ENCODE data around the gene GPS2.

GPS2 gene, protein sequence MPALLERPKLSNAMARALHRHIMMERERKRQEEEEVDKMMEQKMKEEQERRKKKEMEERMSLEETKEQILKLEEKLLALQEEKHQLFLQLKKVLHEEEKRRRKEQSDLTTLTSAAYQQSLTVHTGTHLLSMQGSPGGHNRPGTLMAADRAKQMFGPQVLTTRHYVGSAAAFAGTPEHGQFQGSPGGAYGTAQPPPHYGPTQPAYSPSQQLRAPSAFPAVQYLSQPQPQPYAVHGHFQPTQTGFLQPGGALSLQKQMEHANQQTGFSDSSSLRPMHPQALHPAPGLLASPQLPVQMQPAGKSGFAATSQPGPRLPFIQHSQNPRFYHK

DNA sequence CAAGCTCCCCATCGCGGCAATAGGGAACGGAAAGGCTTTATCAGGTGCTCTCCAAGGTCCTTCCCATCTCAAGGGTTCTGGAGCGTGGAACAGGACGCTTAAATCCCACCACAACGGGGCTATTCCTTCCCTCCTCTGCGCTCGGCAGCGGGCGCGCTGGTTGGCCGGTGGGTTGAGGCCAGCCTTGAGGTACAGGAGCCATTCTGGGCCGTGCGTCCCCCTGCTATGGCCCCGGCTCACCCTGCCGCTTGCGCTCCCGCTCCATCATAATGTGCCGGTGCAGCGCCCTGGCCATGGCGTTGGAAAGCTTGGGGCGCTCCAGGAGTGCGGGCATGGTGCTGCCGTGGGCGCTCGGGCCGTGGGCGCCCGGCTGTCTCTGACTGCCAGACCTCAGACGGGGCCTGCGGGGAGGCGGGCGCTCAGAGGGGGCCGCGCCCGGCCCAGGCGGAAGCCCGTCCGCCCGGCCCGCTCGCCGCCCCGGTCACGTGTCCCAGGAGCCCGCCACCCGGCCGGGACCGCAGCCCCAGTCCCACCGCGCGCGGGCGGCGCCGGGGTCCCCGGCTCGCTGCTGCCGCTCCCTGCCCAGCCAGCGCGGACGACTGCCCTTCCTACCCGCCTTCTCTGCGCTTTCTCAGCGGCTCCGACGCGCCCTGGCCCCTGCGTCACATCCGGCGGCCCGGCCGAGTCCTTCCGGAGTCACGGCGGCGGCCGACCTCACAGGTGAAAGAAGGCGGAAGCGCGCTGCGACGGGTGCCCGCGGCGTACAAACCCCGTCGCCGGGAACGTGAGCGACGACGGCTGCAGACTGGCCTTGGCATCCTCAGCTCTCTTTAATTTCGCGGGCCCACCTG, at the start of gene GPS2:
Gene GPS2, minus strand, starts transcription at position 642 of the 851 bp plus-strand sequence. Its CDS starts 308 bp downstream, at position 334.
- Histone ChIP-seq H3F3A (ENCODE audit: low read depth) (peaks cover 7% of the 10 kb centered on the region), H2AFZ (ENCODE audit: low read length) (peak within 1 kb of the TSS; percentile 55), H4K20me1 (ENCODE audit: insufficient read depth, low read length, poor library complexity, severe bottlenecking) (peaks cover 45% of the 10 kb centered on the region), H3K79me2 (ENCODE audit: insufficient read depth, low read length) (peaks cover 47% of the 10 kb centered on the region), H3K36me3 (ENCODE audit: insufficient read depth, low read length) (peaks cover 51% of the 10 kb centered on the region), H3K27me3 (ENCODE audit: insufficient read depth, low read length, poor library complexity, severe bottlenecking) (no peaks in the 10 kb centered on the region), H3K9me2 (replicated peaks; ENCODE audit: low read depth, low read length) (no peaks in the 10 kb centered on the region), H3K4me1 (ENCODE audit: insufficient read depth, low read length, poor library complexity, severe bottlenecking) (peaks cover 34% of the 10 kb centered on the region), H3K9me3 (ENCODE audit: insufficient read depth, low read depth, low read length) (no peaks in the 10 kb centered on the region), H3K4me3 (ENCODE audit: low read length, poor library complexity, severe bottlenecking) (peak within 1 kb of the TSS; percentile 77), H3K9ac (ENCODE audit: low read depth, low read length, poor library complexity, severe bottlenecking) (peak within 1 kb of the TSS; percentile 75), H3K4me2 (ENCODE audit: low read depth, low read length, poor library complexity, severe bottlenecking) (peak within 1 kb of the TSS; percentile 96)
- TF ChIP-seq, protein P1, sequence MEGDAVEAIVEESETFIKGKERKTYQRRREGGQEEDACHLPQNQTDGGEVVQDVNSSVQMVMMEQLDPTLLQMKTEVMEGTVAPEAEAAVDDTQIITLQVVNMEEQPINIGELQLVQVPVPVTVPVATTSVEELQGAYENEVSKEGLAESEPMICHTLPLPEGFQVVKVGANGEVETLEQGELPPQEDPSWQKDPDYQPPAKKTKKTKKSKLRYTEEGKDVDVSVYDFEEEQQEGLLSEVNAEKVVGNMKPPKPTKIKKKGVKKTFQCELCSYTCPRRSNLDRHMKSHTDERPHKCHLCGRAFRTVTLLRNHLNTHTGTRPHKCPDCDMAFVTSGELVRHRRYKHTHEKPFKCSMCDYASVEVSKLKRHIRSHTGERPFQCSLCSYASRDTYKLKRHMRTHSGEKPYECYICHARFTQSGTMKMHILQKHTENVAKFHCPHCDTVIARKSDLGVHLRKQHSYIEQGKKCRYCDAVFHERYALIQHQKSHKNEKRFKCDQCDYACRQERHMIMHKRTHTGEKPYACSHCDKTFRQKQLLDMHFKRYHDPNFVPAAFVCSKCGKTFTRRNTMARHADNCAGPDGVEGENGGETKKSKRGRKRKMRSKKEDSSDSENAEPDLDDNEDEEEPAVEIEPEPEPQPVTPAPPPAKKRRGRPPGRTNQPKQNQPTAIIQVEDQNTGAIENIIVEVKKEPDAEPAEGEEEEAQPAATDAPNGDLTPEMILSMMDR (conservative IDR thresholded peaks at IDR 0.05; ENCODE audit: low read length): no peak
- no peak for TF ChIP-seq EZH2phosphoT487 (IDR thresholded peaks at IDR 0.05; ENCODE audit: borderline replicate concordance)

DNA sequence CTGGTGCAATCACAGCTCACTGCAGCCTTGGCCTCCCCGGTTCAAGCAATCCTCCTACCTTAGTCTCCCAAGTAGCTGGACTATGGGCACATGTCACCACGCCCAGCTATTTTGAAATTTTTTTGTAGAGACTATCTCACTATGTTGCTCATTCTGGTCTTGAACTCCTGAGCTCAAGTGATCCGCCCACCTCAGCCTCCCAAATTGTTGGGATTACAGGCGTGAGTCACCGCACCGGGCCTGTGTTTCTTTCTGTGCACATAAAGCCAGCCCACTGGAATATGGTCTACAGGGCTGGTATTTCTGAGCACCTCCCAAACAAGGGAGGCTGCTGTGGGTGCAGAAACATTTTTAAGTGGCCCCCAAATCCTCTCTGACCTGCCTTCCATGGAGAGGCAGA, 48.2 kb upstream of the GPS2 start:
- no peak overlapping the region for H2AFZ ChIP-seq (ENCODE audit: low read length)
- H3K9me2 ChIP-seq (replicated peaks; ENCODE audit: low read depth, low read length): no peaks in the 10 kb centered on the region
- TF ChIP-seq, protein P1 (conservative IDR thresholded peaks at IDR 0.05; ENCODE audit: low read length): no peak
- TF ChIP-seq EZH2phosphoT487 (IDR thresholded peaks at IDR 0.05; ENCODE audit: borderline replicate concordance): no peak

DNA sequence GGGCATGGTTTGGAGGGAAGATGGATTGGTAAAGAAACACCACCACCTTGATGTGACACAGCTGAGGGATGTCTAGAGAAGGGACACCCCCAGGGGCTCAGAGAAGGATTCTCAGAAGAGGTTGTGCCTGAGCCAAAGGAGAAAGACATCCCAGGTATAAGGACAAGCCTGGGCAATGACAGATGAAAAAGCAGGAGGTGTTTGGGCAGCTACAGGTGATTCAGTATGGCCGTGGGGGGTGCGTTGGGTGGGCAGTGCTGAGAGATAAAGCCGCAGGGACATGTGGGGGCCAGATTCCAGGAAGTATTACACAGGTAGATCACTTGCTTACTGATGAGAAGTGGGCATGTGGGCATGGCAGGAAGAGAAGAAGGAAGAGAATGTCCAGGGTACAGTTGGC, 46.7 kb upstream of the GPS2 start:
- no peaks in the 10 kb centered on the region for H3K9me3 ChIP-seq (ENCODE audit: insufficient read depth, low read depth, low read length)
- no peaks in the 10 kb centered on the region for H4K20me1 ChIP-seq (ENCODE audit: insufficient read depth, low read length, poor library complexity, severe bottlenecking)
- no peaks in the 10 kb centered on the region for H3K36me3 ChIP-seq (ENCODE audit: insufficient read depth, low read length)
- no peaks in the 10 kb centered on the region for H3K79me2 ChIP-seq (ENCODE audit: insufficient read depth, low read length)
- H3K4me3 ChIP-seq (ENCODE audit: low read length, poor library complexity, severe bottlenecking): no peak overlapping the region
- H3K27me3 ChIP-seq (ENCODE audit: insufficient read depth, low read length, poor library complexity, severe bottlenecking): no peaks in the 10 kb centered on the region
- TF ChIP-seq, protein P1 (conservative IDR thresholded peaks at IDR 0.05; ENCODE audit: low read length): no peak
- TF ChIP-seq EZH2phosphoT487 (IDR thresholded peaks at IDR 0.05; ENCODE audit: borderline replicate concordance): no peak
- no peaks in the 10 kb centered on the region for H3F3A ChIP-seq (ENCODE audit: low read depth)
- no peak overlapping the region for H3K4me2 ChIP-seq (ENCODE audit: low read depth, low read length, poor library complexity, severe bottlenecking)
- H3K4me1 ChIP-seq (ENCODE audit: insufficient read depth, low read length, poor library complexity, severe bottlenecking): no peaks in the 10 kb centered on the region
- no peaks in the 10 kb centered on the region for H3K9me2 ChIP-seq (replicated peaks; ENCODE audit: low read depth, low read length)
- no peak overlapping the region for H2AFZ ChIP-seq (ENCODE audit: low read length)
- H3K9ac ChIP-seq (ENCODE audit: low read depth, low read length, poor library complexity, severe bottlenecking): no peak overlapping the region

More for the DNA sequence above, 48.2 kb upstream of the GPS2 start:
- Histone ChIP-seq H3K4me1 (ENCODE audit: insufficient read depth, low read length, poor library complexity, severe bottlenecking) (no peaks in the 10 kb centered on the region), H3K27me3 (ENCODE audit: insufficient read depth, low read length, poor library complexity, severe bottlenecking) (no peaks in the 10 kb centered on the region), H3K79me2 (ENCODE audit: insufficient read depth, low read length) (no peaks in the 10 kb centered on the region), H3F3A (ENCODE audit: low read depth) (no peaks in the 10 kb centered on the region), H3K9me3 (ENCODE audit: insufficient read depth, low read depth, low read length) (no peaks in the 10 kb centered on the region), H3K9ac (ENCODE audit: low read depth, low read length, poor library complexity, severe bottlenecking) (no peak overlapping the region), H3K4me3 (ENCODE audit: low read length, poor library complexity, severe bottlenecking) (no peak overlapping the region), H4K20me1 (ENCODE audit: insufficient read depth, low read length, poor library complexity, severe bottlenecking) (no peaks in the 10 kb centered on the region), H3K36me3 (ENCODE audit: insufficient read depth, low read length) (no peaks in the 10 kb centered on the region), H3K4me2 (ENCODE audit: low read depth, low read length, poor library complexity, severe bottlenecking) (no peak overlapping the region)

Data from Loucy (cell line).